ENCODE measurements around the gene TRIM49.
"Not testable (repeated sequence)": the region's sequence is repeated elsewhere in the genome, so short reads cannot be mapped to it uniquely, and the experiment has no call there.

TRIM49 gene, protein sequence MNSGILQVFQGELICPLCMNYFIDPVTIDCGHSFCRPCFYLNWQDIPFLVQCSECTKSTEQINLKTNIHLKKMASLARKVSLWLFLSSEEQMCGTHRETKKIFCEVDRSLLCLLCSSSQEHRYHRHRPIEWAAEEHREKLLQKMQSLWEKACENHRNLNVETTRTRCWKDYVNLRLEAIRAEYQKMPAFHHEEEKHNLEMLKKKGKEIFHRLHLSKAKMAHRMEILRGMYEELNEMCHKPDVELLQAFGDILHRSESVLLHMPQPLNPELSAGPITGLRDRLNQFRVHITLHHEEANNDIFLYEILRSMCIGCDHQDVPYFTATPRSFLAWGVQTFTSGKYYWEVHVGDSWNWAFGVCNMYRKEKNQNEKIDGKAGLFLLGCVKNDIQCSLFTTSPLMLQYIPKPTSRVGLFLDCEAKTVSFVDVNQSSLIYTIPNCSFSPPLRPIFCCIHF

DNA sequence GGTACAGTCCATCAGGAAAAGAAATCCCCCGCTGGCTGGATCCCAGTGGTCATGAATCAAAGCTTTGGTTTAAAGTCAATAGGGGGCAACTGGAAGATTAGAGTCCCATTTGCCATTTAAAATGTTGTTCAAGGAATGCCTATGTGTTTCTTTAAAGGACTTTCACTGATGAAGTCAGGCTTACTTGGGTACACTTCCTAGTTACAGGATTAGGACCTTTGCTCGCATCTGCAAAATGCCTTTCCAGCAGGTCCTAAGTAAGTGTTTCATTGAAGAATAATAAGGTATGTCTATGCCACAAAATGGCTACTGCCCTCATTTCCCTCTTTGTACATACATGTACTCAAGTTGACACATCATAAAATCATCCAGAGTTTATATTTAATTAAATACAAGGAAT is at the start of gene TRIM49:
Gene TRIM49 (minus strand): TSS at position 101 of the 400 bp plus-strand sequence. CDS start 4,106 bp downstream, outside the sequence.
- POLR2A ChIA-PET; DNase-seq (ENCODE audit: extremely low spot score); CTCF ChIA-PET: not testable (repeated sequence)

DNA sequence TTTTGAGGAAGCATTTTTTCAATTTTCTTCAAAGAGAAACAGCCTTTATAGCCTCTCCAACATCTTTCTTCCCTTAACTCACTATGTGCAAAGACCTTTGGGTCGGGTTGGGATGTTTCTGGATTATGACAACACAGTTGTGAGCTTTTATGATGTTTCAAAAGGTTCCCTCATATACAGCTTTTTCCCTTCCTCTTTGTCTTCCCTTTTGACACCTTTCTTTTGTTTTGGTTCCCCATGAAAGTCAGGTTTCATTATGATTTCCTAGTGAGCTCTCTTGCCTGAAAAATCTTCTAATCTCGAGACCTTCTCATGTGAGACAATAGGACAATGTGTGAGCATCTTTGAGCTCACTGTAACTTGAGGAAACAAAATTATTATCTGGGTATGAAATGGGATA is 18.3 kb upstream of the TRIM49 start:
- POLR2A ChIA-PET; DNase-seq (ENCODE audit: extremely low spot score); CTCF ChIA-PET: not testable (repeated sequence)

DNA sequence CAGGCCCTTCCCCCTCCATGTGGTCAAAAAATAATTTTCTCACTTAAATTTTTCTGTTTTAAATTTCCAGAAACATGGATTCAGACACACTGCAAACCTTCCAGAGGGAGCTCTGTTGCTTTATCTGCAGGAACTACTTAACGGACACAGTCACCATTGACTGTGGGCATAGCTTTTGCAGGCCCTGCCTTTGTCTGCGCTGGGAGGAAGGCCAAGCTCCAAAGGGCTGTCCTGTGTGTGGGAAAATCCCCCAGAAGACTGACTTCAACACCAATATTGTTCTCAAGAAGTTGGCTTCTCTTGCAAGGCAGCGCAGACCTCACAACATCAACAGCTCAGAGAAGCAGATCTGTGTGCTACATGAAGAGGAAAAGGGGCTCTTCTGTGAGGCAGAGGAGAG is 11.6 kb upstream of the TRIM49 start:
- POLR2A ChIA-PET; DNase-seq (ENCODE audit: extremely low spot score); CTCF ChIA-PET: not testable (repeated sequence)

DNA sequence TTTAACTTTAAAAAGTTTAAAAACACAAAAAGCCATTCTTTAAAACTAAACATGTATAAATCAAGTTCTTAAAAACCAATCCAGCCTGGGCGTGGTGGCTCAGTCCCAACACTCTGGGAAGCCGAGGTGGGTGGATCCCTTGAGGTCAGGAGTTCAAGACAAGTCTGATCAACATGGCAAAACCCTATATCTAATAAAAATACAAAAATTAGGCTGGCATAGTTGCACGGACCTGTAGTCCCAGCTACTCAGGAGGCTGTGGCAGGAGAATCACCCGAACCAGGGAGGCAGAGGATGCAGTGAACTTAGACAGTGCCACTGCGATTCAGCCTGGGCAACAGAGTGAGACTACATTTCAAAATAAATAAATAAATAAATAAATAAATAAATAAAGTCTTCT is 5.2 kb upstream of the TRIM49 start:
- POLR2A ChIA-PET; CTCF ChIA-PET; DNase-seq (ENCODE audit: extremely low spot score): not testable (repeated sequence)

DNA sequence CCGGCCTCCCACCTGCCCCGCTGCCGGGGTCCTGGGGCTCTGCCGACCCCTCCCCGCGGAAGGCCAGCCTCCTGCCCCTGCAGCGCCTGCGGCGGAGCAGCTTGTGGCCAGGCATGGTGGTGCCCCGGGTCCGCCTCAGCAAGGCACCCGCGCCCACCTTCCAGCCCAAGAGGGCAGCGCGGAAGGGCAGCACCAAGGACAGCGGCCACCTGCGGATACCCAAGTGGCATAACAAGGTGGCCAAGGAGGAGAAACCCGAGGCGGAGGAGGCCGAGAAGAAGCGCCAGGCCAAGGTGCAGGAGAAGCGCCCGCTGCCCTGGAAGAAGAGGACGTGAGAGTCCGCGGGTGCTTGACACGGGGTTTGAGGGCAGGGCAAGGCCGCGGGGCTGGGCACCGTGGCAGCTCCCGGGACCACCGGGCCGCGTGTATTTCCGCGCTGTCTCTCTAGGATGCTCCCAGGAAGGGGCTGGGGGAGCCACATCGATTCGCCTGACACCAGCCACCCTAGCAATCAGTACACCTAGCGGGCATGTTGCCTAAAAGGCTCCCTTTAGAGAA is 20.8 kb downstream of the TRIM49 start:
- DNase-seq (ENCODE audit: extremely low spot score); POLR2A ChIA-PET; CTCF ChIA-PET: not testable (repeated sequence)

DNA sequence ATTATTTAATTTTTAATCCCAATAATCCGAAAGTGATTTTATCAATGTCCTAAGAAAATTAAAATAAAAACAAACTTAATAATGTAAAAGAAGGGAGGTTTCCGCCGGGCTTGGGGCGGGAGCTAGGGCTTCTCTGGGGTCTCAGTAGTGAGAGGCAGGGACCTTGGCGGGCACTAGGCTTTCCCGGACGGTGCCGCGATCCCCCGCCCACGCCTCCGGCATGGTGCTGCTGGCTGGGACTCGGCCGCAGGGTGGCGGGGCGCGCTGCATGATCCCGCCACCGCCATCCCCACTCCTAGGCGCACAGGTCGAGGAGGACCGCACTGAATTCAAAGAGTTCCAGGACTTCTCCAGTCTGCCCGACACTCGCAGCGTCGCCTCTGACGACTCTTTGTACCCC is 22.6 kb downstream of the TRIM49 start:
- DNase-seq (ENCODE audit: extremely low spot score); POLR2A ChIA-PET; CTCF ChIA-PET: not testable (repeated sequence)

DNA sequence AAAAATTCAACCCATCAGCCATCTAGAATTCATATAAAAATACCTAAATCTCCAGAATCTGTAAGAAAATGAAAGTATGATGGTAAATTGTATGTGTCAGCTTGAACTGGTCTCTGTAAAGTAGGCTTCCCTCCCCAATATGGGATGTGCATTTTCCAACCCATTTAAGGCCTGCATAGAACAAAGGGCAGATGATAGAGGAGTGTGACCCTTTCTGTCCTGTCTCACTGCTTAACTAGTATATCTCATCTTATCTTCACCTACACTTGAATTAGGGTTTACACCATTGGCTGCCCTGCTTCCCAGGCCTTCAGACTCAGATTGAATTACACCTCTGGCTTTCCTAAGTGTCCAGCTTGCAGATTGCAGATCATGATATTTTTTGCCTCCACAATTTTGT is 57.6 kb downstream of the TRIM49 start:
- POLR2A ChIA-PET; DNase-seq (ENCODE audit: extremely low spot score); CTCF ChIA-PET: not testable (repeated sequence)
